Progenitor cell of endocrine pancreas (in vitro differentiated cells): ENCODE measurements around the gene ADCY10. TPM values are rescaled to one million over a fixed set of nuclear protein-coding genes. Genes with fewer than 3 reads are reported as not detected.
A peak's percentile ranks its signal among the peaks of the same experiment; 100 is the strongest.

Experiments used
- DNase-seq: peaks from one replicate; pipeline ENCODE4 v3.0.0; 2021; ENCODE audit warnings: low spot score; ENCODE audit not compliant: unreplicated experiment
- H3K27ac Mint-ChIP-seq: 2 replicates; pipeline ENCODE4 v1.8.0; 2021; ENCODE audit warnings: mild to moderate bottlenecking, moderate library complexity, mixed read lengths
- H3K27me3 Mint-ChIP-seq: 2 replicates; pipeline ENCODE4 v1.8.0; 2021; ENCODE audit warnings: mixed read lengths
- H3K36me3 Mint-ChIP-seq: 2 replicates; pipeline ENCODE4 v1.8.0; 2022; ENCODE audit warnings: mixed read lengths; ENCODE audit not compliant: insufficient read depth
- H3K4me1 Mint-ChIP-seq: 2 replicates; pipeline ENCODE4 v1.8.0; 2021; ENCODE audit warnings: low read depth, mixed read lengths
- H3K4me3 Mint-ChIP-seq: 2 replicates; pipeline ENCODE4 v1.8.0; 2021; ENCODE audit warnings: low read depth, mild to moderate bottlenecking, moderate library complexity, mixed read lengths
- H3K9me3 Mint-ChIP-seq: 2 replicates; pipeline ENCODE4 v1.8.0; 2021; ENCODE audit warnings: low read depth, mixed read lengths
- total RNA-seq: library from RNA; stranded (reverse); gene quantifications from 2 replicates; pipeline ENCODE4 v1.2.1, GENCODE V29; 2021
- TF ChIP-seq, protein P1 (sequence below): fragments of 200-600 bp; sonication (generic); IDR thresholded peaks from one replicate; pipeline ENCODE4 v1.5.0; 2021; ENCODE audit warnings: antibody characterized with exemption, mild to moderate bottlenecking; ENCODE audit not compliant: unreplicated experiment

Gene ADCY10
- total RNA-seq, 1 donor from 2014 or later = 0.60 TPM

DNA sequence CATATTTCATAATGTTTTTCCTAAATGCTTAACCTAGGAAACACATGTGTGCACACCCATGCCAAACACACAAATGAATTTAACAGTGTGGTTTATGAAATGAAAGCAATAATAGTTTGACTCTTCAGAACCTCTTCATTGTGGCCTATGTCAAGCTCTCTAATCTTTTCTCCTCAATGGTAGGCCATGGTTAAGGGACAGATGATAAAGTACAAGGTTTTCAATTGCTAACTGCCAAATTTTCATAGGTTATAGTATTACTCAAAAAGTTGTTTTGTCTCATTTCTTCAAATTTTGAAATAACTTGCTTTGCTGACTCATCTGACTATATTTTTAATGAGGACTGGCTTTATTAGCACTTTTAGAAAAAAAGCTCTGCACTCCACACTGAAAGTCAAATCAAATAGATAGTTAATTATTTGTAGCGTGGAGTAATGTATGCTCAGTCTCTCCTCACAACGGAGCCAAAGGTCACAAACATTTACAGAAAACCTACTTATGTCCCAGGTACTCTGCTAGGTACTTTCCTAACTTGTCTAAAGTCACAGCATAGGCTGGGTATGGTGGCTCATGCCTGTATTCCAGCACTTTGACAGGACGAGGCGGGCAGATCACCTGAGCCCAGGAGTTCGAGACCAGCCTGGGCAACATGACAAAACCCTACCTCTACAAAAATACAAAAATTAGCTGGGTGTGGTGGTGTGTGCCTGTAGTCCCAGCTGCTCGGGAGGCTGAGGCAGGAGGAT is 3.0 kb upstream of the ADCY10 start:
- H3K9me3 Mint-ChIP-seq = no peaks in the 10 kb centered on the region
- no peaks in the 10 kb centered on the region for H3K27me3 Mint-ChIP-seq
- peak overlapping the region; percentile 17 for H3K27ac Mint-ChIP-seq
- H3K4me3 Mint-ChIP-seq = no peak overlapping the region
- peaks cover 29% of the 10 kb centered on the region for H3K36me3 Mint-ChIP-seq
- TF ChIP-seq, protein P1, sequence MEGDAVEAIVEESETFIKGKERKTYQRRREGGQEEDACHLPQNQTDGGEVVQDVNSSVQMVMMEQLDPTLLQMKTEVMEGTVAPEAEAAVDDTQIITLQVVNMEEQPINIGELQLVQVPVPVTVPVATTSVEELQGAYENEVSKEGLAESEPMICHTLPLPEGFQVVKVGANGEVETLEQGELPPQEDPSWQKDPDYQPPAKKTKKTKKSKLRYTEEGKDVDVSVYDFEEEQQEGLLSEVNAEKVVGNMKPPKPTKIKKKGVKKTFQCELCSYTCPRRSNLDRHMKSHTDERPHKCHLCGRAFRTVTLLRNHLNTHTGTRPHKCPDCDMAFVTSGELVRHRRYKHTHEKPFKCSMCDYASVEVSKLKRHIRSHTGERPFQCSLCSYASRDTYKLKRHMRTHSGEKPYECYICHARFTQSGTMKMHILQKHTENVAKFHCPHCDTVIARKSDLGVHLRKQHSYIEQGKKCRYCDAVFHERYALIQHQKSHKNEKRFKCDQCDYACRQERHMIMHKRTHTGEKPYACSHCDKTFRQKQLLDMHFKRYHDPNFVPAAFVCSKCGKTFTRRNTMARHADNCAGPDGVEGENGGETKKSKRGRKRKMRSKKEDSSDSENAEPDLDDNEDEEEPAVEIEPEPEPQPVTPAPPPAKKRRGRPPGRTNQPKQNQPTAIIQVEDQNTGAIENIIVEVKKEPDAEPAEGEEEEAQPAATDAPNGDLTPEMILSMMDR = no peak
- no peak for DNase-seq
- H3K4me1 Mint-ChIP-seq = peaks cover 18% of the 10 kb centered on the region

DNA sequence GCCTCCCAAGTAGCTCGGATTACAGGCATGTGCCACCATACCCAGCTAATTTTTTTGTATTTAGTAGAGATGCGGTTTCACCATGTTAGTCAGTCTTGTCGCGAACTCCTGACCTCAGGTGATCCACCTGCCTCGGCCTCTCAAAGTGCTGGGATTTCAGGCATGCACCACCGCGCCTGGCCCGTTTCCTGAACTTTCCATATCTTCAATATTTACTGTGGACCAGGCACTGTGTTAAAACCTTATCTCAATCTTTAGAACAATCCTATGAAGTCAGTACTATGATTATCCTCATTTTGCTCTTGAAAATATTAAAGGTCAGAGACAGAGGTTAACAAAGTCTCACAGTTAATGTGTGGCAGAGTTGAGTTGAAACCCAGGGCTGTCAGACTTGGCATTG is 1.6 kb upstream of the ADCY10 start:
- TF ChIP-seq, protein P1 = no peak
- DNase-seq = no peak
- no peaks in the 10 kb centered on the region for H3K27me3 Mint-ChIP-seq

DNA sequence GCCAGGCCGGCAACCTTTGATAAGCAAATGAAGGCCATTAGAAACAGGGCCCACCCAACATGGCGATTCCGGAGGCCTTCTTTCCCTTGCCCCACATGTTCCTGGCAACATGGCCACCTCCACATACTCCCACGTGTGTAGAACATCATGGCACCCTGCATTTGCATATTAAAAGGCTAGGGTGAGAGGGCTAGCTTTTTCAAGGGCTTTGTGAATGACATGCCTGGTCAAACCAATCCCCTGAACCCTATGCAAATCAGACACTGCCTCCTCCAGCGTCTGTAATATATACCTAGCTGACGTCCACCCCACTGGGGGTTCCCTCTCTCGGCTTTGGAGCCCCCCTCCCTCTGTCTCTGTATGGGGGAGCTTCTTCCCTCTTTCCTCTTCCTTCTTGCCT is 1.6 kb downstream of the ADCY10 start:
- H3K4me3 Mint-ChIP-seq = no peak overlapping the region
- TF ChIP-seq, protein P1 = no peak
- DNase-seq = no peak
- peaks cover 15% of the 10 kb centered on the region for H3K4me1 Mint-ChIP-seq
- H3K36me3 Mint-ChIP-seq = peaks cover 30% of the 10 kb centered on the region
- peaks cover 14% of the 10 kb centered on the region for H3K9me3 Mint-ChIP-seq
- H3K27ac Mint-ChIP-seq = no peak overlapping the region
- no peaks in the 10 kb centered on the region for H3K27me3 Mint-ChIP-seq

More for the DNA sequence above, 1.6 kb upstream of the ADCY10 start:
- Mint-ChIP-seq H3K4me1 (peaks cover 17% of the 10 kb centered on the region), H3K36me3 (peaks cover 29% of the 10 kb centered on the region), H3K27ac (peak overlapping the region; percentile 23), H3K9me3 (no peaks in the 10 kb centered on the region), H3K4me3 (no peak overlapping the region)

DNA sequence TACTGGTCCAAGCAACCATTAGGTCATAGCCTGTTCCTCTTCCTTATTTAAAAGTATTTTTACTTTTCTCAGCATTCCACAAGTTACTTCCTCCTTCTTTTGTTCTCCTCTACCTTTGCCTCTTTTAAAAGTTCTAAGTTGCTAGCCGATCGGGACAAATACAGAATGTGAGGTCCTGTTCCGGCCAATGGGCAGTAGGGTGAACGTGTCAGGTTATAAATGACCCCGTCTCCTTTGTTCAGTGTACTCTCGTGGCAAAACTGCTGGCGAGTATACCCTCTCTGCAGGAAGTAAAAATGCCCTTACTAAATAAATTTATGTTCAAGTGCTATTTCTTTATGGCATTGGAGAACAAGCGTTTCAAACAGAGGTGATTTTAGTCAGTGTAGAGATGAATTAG is 2.5 kb downstream of the ADCY10 start:
- Mint-ChIP-seq H3K27me3 (no peaks in the 10 kb centered on the region), H3K36me3 (peaks cover 25% of the 10 kb centered on the region), H3K9me3 (peaks cover 14% of the 10 kb centered on the region), H3K27ac (no peak overlapping the region), H3K4me1 (peaks cover 9% of the 10 kb centered on the region), H3K4me3 (no peak overlapping the region)
- TF ChIP-seq, protein P1 = no peak
- DNase-seq = no peak

DNA sequence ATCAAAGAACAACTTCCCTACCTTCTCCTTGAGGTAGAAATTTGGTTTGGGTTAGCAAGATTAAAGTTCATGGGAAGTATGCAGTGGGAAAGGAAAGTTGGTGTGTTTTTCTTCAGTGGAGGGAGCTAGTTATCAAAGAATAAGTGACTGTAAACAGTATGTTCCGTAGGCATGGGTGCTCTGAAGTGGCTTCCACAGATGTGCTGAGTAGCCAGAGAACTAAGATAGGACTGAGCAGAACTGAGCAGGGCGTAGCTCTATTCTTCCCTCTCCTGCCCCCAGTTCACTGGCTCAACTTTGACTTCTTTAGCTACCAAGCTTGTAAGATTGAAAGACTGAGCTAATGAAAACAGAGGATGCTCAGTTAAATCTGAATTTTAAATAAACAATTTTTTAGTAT is 3.4 kb downstream of the ADCY10 start:
- Mint-ChIP-seq H3K4me3 (no peak overlapping the region), H3K36me3 (peaks cover 17% of the 10 kb centered on the region), H3K27ac (no peak overlapping the region), H3K9me3 (peaks cover 14% of the 10 kb centered on the region), H3K27me3 (no peaks in the 10 kb centered on the region), H3K4me1 (peaks cover 7% of the 10 kb centered on the region)
- DNase-seq = no peak
- TF ChIP-seq, protein P1 = no peak
